Measurements from ENCODE around the gene NOM1.
"Not testable (repeated sequence)": the region's sequence is repeated elsewhere in the genome, so short reads cannot be mapped to it uniquely, and the experiment has no call there.

The NOM1 gene, protein sequence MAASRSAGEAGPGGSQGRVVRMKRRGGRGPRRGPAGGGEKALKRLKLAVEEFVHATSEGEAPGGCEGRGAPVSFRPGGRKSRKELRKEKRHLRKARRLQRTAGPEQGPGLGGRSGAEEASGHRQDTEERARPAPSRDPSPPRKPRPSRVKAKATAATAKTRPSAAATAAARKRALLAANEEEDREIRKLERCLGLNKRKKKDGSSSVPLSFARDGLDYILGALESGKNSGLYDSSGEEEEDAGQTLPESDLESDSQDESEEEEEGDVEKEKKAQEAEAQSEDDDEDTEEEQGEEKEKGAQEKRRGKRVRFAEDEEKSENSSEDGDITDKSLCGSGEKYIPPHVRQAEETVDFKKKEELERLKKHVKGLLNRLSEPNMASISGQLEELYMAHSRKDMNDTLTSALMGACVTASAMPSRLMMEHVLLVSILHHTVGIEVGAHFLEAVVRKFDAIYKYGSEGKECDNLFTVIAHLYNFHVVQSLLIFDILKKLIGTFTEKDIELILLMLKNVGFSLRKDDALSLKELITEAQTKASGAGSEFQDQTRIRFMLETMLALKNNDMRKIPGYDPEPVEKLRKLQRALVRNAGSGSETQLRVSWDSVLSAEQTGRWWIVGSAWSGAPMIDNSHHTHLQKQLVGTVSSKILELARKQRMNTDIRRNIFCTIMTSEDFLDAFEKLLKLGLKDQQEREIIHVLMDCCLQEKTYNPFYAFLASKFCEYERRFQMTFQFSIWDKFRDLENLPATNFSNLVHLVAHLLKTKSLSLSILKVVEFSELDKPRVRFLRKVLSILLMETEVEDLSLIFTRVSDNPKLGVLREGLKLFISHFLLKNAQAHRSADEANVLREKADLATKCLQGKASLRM
- total RNA-seq: 51.7 to 104 (median 52.1) reads per million in 3 experiments

DNA sequence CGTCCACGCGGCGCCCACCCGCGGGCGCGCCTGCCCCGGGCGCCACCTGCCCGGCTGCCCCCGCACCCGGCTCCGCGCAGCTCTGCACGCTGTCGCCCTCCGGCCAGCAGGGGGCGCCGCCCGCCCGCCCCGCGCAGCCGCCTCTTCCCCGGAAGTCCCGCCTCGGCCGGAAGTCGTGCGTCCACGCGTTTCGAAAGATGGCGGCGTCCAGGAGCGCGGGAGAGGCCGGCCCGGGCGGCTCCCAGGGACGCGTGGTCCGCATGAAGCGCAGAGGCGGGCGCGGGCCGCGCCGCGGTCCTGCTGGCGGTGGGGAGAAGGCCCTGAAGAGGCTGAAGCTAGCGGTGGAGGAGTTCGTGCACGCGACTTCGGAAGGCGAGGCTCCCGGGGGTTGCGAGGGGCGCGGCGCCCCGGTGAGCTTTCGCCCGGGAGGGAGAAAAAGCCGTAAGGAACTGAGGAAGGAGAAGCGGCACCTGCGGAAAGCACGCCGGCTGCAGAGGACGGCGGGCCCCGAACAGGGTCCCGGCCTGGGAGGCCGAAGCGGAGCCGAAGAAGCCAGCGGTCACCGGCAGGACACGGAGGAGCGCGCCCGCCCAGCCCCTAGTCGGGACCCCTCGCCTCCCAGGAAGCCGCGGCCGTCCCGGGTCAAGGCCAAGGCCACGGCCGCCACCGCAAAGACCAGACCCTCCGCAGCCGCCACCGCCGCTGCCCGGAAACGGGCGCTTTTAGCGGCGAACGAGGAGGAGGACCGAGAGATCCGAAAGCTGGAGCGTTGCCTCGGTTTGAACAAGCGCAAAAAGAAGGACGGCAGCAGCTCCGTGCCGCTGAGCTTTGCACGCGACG, at the start of gene NOM1:
TSS of gene NOM1 (plus strand) at position 172 of the 840 bp plus-strand sequence. CDS start at position 198, 26 bp downstream.
- DNase-seq: peak; percentile 85

DNA sequence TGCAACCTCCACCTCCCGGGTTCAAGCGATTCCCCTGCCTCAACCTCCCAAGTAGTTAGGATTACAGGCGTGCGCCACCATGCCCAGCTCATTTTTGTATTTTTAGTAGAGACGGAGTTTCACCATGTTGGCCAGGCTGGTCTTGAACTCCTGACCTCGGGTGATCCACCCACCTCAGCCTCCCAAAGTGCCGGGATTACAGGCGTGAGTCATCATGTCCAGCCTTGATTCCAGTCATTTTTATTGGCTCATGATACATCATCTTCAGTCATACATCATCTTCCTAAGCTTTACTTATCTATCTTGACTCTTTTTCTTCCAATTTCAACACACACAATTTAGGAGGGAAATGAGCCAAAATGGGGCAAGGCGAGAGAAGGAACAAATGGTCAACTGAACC, 49.4 kb upstream of the NOM1 start:
- DNase-seq: not testable (repeated sequence)

DNA sequence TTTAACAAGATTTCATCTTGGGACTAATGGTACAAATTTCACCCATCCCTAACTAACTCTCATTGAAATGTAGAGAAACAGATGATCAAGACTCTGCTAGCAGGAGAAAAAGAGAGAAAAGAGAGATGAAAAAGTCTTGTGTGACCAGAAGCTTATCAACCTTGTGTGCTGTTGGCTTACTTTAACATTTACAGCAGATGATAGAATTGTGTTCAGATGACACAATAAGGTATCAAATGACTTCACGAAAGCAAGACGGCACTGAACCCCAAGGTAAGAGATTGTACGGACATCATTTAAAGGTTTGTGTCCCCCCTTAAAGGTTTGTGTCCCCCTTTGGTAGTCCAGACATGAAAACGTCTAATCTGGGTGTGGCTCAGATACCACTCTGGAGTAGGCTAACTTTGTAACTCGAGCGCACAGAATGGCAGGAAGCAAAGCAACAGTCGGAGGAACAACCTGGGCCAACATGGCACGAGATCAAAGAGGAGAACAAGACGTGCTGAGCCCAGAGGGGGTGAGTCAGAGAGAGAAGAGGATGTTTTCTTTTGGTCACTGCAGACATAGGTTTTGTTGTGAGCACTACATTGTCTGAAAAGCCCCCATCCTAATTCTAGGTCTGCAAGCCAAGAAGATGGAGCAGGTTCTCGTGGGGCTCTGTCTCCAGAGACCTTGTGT, 46.1 kb upstream of the NOM1 start:
- peak; percentile 40 for DNase-seq

DNA sequence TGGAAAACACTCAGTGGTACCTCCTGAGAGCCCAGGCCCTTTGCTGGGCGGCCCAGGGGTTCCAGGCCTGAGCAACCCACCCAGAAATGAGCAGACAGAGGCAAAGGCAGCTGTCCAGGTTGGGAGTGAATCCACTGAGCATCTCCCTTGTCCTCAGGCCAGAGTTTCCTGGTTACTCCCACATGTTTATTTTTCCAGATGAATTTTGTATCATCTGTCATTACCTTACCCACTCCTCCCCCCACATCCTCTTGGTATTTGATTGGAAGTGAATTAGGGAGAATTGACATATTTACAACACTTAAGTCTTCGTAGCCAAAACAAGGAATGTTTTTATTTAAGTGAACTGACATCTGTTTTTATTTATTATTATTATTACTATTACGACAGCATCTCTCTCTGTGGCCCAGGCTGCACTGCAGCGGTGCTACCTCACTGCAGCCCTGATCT, 43.3 kb upstream of the NOM1 start:
- no peak for DNase-seq

DNA sequence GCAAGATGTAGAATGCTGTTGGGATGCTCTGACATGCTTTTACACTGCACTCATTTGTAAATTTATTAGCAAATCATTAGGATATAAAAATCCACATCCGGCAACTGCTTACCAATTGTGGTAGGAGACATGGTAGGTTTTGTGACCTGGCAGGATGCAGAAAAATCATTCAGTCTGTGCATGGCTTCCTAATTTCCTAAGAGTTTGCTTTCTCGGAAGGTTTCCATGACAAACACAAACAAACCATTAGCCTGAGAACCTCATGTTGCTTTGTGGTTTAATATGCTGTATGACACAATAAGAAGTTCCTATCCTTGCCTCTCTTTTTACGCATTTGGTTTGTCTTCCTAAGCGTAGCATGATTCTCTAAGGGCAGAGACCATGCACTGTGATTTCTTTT, 41.9 kb upstream of the NOM1 start:
- DNase-seq: no peak

DNA sequence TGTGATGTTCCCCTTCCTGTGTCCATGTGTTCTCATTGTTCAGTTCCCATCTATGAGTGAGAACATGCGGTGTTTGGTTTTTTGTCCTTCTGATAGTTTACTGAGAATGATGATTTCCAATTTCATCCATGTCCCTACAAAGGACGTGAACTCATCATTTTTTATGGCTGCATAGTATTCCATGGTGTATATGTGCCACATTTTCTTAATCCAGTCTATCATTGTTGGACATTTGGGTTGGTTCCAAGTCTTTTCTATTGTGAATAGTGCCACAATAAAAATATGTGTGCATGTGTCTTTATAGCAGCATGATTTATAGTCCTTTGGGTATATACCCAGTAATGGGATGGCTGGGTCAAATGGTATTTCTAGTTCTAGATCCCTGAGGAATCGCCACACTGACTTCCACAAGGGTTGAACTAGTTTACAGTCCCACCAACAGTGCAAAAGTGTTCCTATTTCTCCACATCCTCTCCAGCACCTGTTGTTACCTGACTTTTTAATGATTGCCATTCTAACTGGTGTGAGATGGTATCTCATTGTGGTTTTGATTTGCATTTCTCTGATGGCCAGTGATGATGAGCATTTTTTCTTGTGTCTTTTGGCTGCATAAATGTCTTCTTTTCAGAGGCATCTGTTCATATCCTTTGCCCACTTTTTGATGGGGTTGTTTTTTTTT, 39.8 kb upstream of the NOM1 start:
- not testable (repeated sequence) for DNase-seq

DNA sequence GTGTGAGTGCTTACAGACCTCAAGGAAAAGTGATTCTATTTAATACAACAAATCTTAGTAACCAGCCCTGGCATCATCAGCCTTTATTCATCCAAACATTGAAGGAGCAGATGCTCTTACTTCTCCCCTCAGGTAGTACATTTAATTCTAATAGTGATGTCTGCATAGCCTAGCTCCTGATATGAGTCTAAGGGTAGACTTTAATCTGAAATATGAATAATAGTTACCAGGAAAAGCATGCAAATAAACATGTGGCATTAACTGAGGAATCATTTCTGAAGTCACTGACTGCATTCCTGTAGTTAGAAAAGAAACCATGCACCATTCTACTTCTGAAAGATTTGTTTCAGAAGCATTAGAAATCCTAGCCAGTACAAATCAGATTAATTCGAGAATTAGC, 30.9 kb upstream of the NOM1 start:
- DNase-seq: no peak

DNA sequence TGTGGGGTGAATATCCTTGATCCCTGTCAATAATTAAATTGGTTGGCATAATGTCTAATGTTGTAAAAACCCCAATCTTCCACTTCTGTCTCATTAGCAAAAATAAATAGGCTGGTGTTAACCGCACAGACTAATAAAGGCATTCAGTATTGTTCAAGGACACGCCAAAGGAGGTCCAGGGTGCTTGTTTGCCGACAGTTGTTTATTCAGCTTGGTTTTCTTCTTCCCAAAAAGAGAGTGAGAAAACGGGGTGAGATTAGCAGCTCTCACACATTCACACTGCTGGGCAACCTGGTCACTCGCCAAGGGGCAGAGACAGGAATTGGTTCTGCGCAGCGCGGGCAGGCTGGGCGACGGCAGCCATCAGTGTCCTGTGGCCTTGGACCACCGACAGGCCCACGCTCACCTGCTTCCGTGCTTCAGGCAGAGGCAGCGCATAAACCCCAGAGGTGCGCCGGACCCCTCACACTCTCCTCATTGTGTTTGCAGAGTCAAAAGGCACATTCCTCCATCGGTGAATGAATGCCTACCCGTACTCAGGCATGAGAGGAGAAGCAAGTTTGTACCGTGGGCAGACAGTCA, 30.3 kb upstream of the NOM1 start:
- no peak for DNase-seq

DNA sequence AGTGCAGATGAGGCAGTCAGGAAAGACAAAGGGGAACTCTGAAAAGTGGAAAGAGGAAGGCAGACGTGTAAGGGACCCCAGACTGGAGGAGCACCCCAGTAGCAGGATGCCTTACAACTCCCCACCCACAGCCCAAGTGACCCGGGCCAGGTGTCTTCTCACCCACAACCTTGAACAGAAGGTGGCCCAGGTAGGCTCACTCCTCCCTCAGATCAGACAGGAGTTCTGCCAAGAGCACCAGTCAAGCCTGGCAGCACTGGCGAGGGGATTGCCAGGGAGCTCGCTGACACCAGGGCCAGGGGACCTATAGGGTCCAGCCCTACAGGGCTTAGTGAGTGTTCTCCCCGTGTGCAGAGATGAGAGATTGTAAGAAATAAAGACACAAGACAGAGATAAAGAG, 29.4 kb upstream of the NOM1 start:
- no peak for DNase-seq

DNA sequence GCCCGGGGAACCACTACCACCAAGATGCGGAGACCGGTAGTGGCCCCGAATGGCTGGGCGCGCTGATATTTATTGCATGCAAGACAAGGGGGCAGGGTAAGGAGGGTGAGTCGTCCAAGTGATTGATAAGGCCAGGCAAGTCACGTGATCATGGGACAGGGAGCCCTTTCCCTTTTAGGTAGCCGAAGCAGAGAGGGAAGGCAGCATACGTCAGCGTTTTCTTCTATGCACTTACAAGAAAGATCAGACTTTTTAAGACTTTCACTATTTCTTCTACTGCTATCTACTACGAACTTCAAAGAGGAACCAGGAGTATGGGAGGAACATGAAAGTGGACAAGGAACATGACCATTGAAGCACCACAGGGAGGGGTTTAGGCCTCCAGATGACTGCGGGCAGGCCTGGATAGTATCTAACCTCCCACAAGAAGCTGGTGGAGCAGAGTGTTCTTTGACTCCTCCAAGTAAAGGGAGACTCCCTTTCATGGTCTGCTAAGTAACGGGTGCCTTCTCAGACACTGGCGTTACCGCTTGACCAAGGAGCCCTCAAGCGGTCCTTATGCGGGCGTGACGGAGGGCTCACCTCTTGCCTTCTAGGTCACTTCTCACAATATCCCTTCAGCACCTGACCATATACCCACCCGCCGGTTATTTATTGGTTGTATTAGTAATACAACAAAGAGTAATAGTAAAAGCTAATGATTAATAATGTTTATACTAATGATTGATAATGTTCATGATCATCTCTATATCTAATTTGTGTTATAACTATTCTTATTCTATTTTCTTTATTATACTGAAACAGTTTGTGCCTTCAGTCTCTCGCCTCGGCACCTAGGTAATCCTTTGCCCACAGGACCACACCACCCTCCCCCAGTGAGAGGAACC, 28.8 kb upstream of the NOM1 start:
- DNase-seq: not testable (repeated sequence)

DNA sequence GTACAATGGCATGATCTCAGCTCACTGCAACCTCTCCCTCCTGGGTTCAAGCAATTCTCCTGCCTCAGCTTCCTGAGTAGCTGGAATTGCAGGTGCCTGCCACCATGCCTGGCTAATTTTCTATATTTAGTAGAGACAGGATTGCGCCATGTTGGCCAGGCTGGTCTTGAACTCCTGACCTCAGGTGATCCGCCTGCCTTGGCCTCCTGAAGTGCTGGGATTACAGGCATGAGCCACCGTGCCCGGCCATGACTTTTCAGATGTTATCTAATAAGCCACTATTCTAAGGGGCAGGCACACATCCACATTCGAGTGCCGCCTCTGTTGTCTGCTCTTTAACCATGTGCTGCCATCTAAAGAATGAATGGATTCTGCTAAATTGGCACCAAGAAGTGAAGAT, 27.2 kb upstream of the NOM1 start:
- DNase-seq: not testable (repeated sequence)

DNA sequence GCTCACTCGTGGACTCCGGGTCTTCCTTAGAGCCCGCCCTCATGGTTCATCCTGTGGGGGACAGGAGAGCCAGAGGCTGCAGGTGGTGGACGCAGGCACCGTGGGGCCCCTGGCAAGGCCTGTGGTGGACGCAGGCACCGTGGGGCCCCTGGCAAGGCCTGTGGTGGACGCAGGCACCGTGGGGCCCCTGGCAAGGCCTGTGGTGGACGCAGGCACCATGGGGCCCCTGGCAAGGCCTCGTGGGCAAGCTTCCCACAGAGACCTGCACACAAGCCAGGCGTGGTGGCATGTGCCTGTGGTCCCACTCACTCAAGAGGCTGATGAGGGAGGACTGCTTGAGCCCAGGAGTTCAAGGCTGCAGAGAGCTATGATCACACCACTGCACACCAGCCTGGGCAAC, 23.7 kb upstream of the NOM1 start:
- not testable (repeated sequence) for DNase-seq

DNA sequence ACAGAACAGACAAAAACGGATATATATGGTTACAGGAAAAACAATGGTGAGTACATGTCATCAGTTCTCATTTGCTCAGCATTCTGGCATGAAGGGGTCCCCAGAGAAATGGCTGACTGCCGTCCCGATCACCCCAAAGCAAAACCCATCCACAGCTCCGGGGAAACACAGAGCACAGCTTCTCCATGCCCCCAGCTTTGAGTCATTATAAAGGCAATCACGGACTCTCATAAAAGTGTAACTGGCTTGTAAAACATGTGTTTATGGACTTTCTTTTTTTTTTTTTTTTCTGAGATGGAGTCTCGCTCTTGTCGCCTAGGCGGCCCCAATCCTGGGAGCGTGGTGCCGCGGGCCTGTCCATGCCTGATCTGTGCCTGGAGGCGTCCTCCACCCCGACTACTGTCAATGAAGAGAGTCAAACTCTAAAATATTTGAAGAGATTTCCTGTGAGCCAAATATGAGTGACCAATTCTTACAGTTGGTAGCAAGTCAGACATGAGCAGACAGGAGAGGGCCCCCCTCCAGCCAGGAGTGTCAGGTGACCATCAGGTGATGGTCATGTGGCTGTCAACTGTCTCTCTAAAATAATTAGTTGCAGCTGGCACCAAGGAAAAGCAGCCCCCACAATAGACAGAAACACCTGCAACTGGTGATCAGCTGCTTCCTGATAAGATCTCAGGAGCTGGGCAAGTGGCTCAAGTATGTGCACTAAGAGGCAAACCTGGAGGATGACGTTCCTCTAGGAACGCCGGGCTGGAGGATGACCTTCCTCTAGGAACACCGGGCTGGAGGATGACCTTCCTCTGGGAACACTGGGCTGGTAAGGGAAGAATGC, 21.7 kb upstream of the NOM1 start:
- DNase-seq: no peak

DNA sequence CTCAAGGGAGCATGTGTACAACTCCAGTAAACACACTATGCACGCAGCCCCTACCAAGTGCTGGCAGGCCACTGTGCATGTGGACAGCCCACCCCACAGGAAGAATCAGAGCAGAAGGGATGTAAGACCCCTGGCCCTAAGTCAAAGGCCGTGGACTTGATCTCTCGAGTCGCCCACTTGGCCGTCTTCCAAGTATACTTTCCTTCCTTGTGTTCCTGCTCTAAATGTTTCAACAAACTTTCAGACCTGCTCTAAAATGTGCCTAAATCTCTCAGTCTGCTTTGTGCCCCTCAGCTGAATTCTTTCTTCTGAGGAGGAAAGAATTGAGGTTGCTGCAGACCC, 21.1 kb upstream of the NOM1 start:
- no peak for DNase-seq

DNA sequence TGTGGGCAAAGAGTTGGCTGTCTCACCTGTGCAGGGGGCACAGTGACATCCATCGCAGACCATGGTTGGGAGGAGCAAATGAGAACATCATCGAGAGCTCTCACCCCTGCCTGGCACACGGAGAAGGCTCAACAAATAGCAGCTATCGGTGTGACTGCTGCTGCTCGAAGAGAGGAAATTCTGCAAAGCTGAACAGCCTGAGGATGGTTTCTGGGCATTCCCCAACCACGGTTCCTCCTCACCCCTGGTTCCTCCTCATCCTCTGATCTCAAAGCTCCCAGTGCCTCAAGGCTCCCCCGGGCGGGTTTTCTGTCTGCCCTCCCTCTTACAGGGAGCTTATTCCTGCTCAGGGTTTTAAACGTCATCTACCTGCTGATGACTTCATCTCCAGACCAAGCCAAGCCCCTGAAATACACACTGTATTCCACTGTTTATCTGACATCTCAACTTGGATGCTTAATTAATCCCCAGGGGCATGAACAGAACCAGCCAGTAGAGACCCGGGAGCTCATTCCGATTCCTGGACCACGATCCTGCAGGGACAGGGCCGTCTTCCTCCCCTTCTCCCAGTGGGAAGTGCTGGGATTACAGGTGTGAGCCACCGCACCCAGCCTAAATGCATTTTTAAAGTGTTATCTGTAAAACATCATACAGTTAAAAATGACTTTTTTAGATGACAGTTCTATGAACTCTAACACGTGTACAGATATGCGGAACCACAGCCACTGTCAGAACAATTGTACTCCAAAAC, 19.5 kb upstream of the NOM1 start:
- DNase-seq: peak; percentile 57

DNA sequence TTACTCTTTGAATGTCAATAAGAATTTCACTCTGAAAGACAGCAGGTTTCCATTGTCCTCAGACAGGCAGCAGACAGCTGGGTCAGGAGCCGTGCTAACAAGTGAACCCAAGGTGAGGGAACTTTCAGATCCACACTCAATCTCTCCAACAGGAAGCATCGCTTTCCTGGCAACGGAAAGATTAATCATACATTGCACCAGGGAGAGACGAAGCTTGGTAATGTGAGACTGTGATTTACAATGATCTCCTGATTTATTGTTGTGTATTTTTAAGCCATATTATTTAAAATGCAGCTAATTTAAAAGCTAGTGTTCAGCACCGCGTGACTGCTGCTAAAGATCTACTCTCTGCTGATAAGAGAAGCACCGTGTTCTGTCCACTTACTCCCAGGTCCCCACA, 17.5 kb upstream of the NOM1 start:
- DNase-seq: no peak

DNA sequence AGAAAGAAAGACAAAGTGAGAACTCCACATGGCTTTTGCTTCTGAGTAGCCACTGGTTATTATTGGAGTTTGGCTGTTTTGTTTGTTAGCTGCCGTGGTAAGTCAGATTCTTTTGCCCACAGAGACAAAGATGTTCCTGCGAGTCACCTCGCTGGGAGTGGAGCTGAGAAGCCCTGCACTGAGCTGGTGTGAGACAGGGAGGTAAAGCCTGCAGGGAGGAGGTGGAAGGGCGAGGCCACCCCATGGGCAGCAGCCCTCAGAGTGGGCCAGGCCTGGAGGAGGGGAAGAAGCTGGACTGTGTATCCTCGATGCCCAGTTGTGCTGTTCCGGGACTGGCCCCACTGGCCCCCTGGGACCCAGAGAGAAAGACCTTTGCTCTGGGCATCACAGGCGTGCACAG, 14.3 kb upstream of the NOM1 start:
- no peak for DNase-seq

DNA sequence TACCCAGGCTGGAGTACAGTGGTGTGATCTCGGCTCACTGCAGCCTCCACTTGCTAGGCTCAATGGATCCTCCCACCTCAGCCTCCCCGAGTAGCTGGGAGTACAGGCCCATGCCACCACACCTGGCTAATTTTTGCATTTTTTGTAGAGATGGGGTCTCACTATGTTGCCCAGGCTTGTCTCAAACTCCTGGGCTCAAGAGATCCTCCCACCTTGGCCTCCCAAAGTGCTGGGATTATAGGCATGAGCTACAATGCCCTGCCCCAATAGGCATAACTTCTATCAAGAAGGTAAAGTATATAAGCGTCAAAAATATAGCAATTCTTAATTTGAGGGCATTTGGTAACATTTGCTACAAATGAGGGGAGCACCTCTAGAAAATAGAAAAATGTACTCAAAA, 12.7 kb upstream of the NOM1 start:
- not testable (repeated sequence) for DNase-seq

Data from central memory CD4-positive, alpha-beta T cell (primary cell).